ENCODE measurements around the gene SCNM1. TPM values are rescaled to one million over a fixed set of nuclear protein-coding genes. Genes with fewer than 3 reads are reported as not detected.

The SCNM1 gene
- total and polyA plus RNA-seq, 12 donors: 12.9 to 57.6 (median 18.8) TPM

DNA sequence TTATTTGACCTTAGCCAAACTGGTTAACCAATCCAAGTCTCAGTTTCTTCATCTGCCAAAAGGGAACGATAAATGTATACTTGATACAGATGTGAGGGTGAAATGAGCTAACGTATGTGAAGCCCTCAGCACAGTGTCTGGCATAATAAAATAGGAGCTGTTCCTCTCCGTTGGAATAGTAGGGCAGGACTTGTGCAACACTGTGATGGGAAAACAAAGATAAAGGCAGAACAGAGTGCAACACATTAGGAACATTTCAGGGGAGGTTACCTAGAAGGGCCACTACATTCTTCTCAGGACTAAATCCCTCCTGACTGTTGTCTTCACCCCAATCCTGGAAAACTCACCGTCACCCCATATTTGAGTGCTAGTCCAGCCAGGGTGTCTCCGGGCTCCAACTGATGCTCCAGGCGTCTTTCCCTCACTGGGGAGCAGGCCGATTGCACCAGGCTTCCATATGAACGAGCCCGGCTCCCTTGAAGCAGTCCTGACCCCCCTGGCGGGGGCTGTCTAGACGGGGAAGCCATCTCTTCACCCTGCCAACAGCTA is 1.1 kb upstream of the SCNM1 start:
- Histone ChIP-seq H3K36me3 (peaks cover 0 to 71% (median 6%) of the 10 kb centered on the region in 9 donors), H3K9me3 (no peaks in the 10 kb centered on the region), H3K4me3 (peak overlapping the region; percentile 42 to 92 (median 78)), H3K4me1 (peaks cover 6 to 57% (median 29%) of the 10 kb centered on the region in 9 donors), H3K27ac (peak overlapping the region; percentile 20 to 94 (median 92)), H3K27me3 (no peaks in the 10 kb centered on the region)
- ATAC-seq (peak in 5 of 8 donors; percentile 1 to 50 (median 25)), DNase-seq (no peak)
- TF ChIP-seq, protein P1, sequence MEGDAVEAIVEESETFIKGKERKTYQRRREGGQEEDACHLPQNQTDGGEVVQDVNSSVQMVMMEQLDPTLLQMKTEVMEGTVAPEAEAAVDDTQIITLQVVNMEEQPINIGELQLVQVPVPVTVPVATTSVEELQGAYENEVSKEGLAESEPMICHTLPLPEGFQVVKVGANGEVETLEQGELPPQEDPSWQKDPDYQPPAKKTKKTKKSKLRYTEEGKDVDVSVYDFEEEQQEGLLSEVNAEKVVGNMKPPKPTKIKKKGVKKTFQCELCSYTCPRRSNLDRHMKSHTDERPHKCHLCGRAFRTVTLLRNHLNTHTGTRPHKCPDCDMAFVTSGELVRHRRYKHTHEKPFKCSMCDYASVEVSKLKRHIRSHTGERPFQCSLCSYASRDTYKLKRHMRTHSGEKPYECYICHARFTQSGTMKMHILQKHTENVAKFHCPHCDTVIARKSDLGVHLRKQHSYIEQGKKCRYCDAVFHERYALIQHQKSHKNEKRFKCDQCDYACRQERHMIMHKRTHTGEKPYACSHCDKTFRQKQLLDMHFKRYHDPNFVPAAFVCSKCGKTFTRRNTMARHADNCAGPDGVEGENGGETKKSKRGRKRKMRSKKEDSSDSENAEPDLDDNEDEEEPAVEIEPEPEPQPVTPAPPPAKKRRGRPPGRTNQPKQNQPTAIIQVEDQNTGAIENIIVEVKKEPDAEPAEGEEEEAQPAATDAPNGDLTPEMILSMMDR (IDR thresholded peaks at IDR 0.05): peak in 1 of 9 donors; percentile 8
- 15 to 16% methylated on average over 11 of the region's 11 CpGs for WGBS, 2 donors
- intact Hi-C loops (cut with DNase I): no loop called here

DNA sequence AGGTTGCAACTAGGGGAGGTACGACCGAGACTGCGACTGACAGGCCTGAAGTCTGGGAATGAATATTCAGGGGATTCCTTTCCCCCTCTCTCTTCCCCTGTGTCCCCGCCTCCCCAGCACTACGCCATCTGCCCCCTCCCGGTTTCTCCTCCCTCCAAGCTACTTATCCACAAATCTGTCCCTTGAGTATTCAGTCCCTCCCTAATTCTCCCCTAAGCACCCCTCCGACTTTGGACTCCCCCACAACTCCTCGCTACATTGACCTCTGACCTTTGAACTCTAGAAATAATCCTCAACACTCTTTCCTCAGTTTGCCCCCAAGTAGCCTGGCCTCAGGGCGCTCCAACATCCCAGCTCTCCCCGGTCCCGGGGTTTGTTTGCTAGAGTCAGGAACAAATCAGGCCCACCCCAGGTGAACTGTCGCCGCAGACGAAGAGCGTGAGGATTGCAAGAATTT is 635 bp upstream of the SCNM1 start:
- DNase-seq: peak; percentile 44 to 66
- peaks cover 0 to 72% (median 6%) of the 10 kb centered on the region in 9 donors for H3K36me3 ChIP-seq
- peak; percentile 59 to 76 (median 68) for ATAC-seq
- 1 to 7% methylated on average over 15 of the region's 15 CpGs for WGBS, 2 donors
- no peaks in the 10 kb centered on the region for H3K27me3 ChIP-seq
- TF ChIP-seq, protein P1 (IDR thresholded peaks at IDR 0.05): no peak
- intact Hi-C loops (cut with DNase I): no loop called here
- H3K9me3 ChIP-seq: no peaks in the 10 kb centered on the region
- peak overlapping the region; percentile 57 to 94 (median 92) for H3K27ac ChIP-seq
- peaks cover 6 to 52% (median 27%) of the 10 kb centered on the region in 9 donors for H3K4me1 ChIP-seq
- peak overlapping the region; percentile 42 to 92 (median 78) for H3K4me3 ChIP-seq

DNA sequence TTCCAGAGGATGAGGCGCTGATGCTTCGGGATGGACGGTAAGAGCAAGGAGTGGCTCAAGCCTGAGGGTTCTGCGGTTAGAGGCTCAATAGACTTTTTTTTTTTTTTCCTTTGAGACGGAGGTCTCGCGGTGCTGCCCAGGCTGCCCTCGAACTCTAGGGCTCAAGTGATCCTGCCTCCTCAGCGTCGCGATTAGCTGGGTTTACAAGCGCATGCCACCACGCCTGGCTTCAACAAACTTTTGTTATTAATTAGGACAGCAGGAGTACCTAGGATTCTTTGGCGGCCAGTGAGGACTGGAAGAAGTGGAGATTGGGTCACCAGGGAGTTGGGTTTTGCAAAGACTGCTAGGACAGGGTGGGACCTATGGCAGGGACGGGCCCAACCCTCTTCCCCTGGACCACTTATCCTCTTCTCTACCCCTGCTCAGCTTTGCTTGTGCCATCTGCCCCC is 587 bp downstream of the SCNM1 start:
- no peaks in the 10 kb centered on the region for H3K9me3 ChIP-seq
- intact Hi-C loops (cut with DNase I): no loop called here
- H3K4me1 ChIP-seq: peaks cover 6 to 46% (median 23%) of the 10 kb centered on the region in 9 donors
- peak overlapping the region; percentile 33 to 94 (median 92) for H3K27ac ChIP-seq
- TF ChIP-seq, protein P1 (IDR thresholded peaks at IDR 0.05): no peak
- 4% methylated on average over 15 of the region's 15 CpGs for WGBS, 2 donors
- no peaks in the 10 kb centered on the region for H3K27me3 ChIP-seq
- peak overlapping the region; percentile 58 to 92 (median 78) for H3K4me3 ChIP-seq
- ATAC-seq (peak in 1 of 8 donors; percentile 3), DNase-seq (no peak)
- H3K36me3 ChIP-seq: peaks cover 0 to 72% (median 7%) of the 10 kb centered on the region in 9 donors

DNA sequence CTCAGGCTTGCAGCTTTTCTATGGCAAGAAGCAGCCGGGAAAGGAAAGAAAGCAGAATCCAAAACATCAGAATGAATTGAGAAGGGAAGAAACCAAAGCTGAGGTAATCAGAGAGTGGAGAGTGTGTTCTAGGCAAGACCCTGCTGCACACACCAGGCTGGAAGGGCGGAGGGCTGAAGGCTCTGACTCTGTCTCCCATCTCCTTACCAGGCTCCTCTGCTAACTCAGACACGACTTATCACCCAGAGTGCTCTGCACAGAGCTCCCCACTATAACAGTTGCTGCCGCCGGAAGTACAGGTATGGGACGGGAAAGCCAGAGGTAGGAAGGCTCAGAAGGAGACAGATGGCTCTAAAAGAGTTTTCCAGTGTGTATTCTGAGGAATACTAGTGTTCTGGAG is 1.2 kb downstream of the SCNM1 start:
- ATAC-seq: no peak

More for the DNA sequence above, 1.2 kb downstream of the SCNM1 start:
- no peak for DNase-seq
- WGBS, 2 donors: 88 to 95% methylated on average over 6 of the region's 6 CpGs
- Histone ChIP-seq H3K4me1 (peaks cover 6 to 40% (median 23%) of the 10 kb centered on the region in 9 donors), H3K9me3 (no peaks in the 10 kb centered on the region), H3K27ac (peak overlapping the region in 1 of 10 donors; percentile 91), H3K4me3 (peak overlapping the region in 5 of 10 donors; percentile 73 to 92 (median 82)), H3K27me3 (no peaks in the 10 kb centered on the region), H3K36me3 (peaks cover 0 to 70% (median 7%) of the 10 kb centered on the region in 9 donors)
- intact Hi-C loops (cut with DNase I): no loop called here
- TF ChIP-seq, protein P1 (IDR thresholded peaks at IDR 0.05): no peak
